ENCODE data around the gene EMP2. TPM values are rescaled to one million over a fixed set of nuclear protein-coding genes. Genes with fewer than 3 reads are reported as not detected.

The EMP2 gene
- total RNA-seq, 1 experiment from 2014 or later: 14.4 TPM

GRCh38 chr16:10517868-10518267 lies 62.5 kb downstream of the EMP2 start:
- Mint-ChIP-seq H3K4me3 (no peak overlapping the region), H3K27ac (no peak overlapping the region), H3K27me3 (ENCODE audit: low read depth) (no peaks in the 10 kb centered on the region; the same call in 1 of the 2 replicates), H3K36me3 (ENCODE audit: insufficient read depth in 1 of 3, low read depth in 3 of 3) (no peaks in the 10 kb centered on the region), H3K4me1 (0 out of 4 replicates have a peak, but pooled peaks cover 0 to 5% of the 10 kb centered on the region in 2 experiments), H3K9me3 (peaks cover 2% of the 10 kb centered on the region in 2 experiments; a peak in 2 of 5 replicates)
- Histone ChIP-seq H3T11ph (ENCODE audit: low read length) (no peak overlapping the region), H2BK120ac (ENCODE audit: low read depth, low read length, poor library complexity, severe bottlenecking) (no peak overlapping the region), H4K5ac (ENCODE audit: insufficient read length, low read depth, low read length) (no peak overlapping the region), H4K91ac (ENCODE audit: insufficient read length, low read depth, low read length) (no peak overlapping the region), H2BK12ac (ENCODE audit: insufficient read length, low read depth, low read length) (no peak overlapping the region), H3K79me1 (ENCODE audit: insufficient read depth, low read depth, low read length, poor library complexity, severe bottlenecking) (no peaks in the 10 kb centered on the region), H3K27ac (ENCODE audit: insufficient read length, low read depth, low read length) (no peak overlapping the region), H3K4me1 (ENCODE audit: insufficient read depth, low read length) (no peaks in the 10 kb centered on the region; the same call in 1 of the 2 replicates), H3K4ac (ENCODE audit: low read depth, low read length) (no peak overlapping the region), H3K9ac (ENCODE audit: extremely low read depth, insufficient read length, low read length) (no peak overlapping the region), H2BK5ac (ENCODE audit: insufficient read length, low read length) (no peak overlapping the region), H3K4me2 (ENCODE audit: insufficient read depth, insufficient read length, low read length) (no peak overlapping the region), H2AFZ (ENCODE audit: low read length) (no peak overlapping the region), H3K56ac (ENCODE audit: insufficient read length, low read depth, low read length) (no peak overlapping the region), H3K79me2 (ENCODE audit: insufficient read depth, low read length) (no peaks in the 10 kb centered on the region), H3K23me2 (ENCODE audit: insufficient read length, low read depth, low read length, poor library complexity, severe bottlenecking) (no peaks in the 10 kb centered on the region), H2BK15ac (ENCODE audit: low read depth, low read length) (no peak overlapping the region), H3K9me3 (ENCODE audit: control insufficient read depth, low read depth, low read length) (no peaks in the 10 kb centered on the region), H2BK20ac (ENCODE audit: low read depth, low read length, poor library complexity, severe bottlenecking) (no peak overlapping the region), H4K20me1 (ENCODE audit: control insufficient read depth, insufficient read depth, insufficient read length) (no peaks in the 10 kb centered on the region), H2AK5ac (ENCODE audit: insufficient read length, low read length) (no peak overlapping the region), H3K27me3 (ENCODE audit: insufficient read depth, low read length) (no peaks in the 10 kb centered on the region), H3K18ac (ENCODE audit: insufficient read length, low read depth, low read length) (no peak overlapping the region), H3K14ac (ENCODE audit: insufficient read depth, low read length) (no peak overlapping the region), H3K23ac (ENCODE audit: insufficient read length, low read depth, low read length) (no peak overlapping the region), H4K8ac (replicated peaks; ENCODE audit: insufficient read length, low read depth, low read length) (no peak overlapping the region)
- DNase-seq: peak; percentile 52
- TF ChIP-seq, protein P1, sequence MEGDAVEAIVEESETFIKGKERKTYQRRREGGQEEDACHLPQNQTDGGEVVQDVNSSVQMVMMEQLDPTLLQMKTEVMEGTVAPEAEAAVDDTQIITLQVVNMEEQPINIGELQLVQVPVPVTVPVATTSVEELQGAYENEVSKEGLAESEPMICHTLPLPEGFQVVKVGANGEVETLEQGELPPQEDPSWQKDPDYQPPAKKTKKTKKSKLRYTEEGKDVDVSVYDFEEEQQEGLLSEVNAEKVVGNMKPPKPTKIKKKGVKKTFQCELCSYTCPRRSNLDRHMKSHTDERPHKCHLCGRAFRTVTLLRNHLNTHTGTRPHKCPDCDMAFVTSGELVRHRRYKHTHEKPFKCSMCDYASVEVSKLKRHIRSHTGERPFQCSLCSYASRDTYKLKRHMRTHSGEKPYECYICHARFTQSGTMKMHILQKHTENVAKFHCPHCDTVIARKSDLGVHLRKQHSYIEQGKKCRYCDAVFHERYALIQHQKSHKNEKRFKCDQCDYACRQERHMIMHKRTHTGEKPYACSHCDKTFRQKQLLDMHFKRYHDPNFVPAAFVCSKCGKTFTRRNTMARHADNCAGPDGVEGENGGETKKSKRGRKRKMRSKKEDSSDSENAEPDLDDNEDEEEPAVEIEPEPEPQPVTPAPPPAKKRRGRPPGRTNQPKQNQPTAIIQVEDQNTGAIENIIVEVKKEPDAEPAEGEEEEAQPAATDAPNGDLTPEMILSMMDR (conservative IDR thresholded peaks at IDR 0.05): no peak
- WGBS (ENCODE audit: extremely low coverage, insufficient read length, low lambda C conversion rate): no CpG with 5 or more reads among the region's 5 CpGs

Data from H9 (cell line).